ENCODE results near the gene AUH. TPM values are rescaled to one million over a fixed set of nuclear protein-coding genes. Genes with fewer than 3 reads are reported as not detected.

The AUH gene
- total and polyA plus RNA-seq, 2 donors (not counting 1 experiment from before 2014, with no cell fraction given), result 11.3 to 55.5 TPM

GRCh38 chr9:91212596-91213243, 149.0 kb downstream of the AUH start:
- Histone ChIP-seq H3K9ac (ENCODE audit: insufficient read depth, low read length) (no peak overlapping the region), H3K27ac (ENCODE audit: insufficient read depth, low read length) (no peak overlapping the region), H3K36me3 (ENCODE audit: control insufficient read depth, insufficient read depth, low read length) (no peaks in the 10 kb centered on the region), H3K27me3 (ENCODE audit: control insufficient read depth, insufficient read depth, low read length) (no peaks in the 10 kb centered on the region), H3K79me2 (ENCODE audit: control insufficient read depth, insufficient read depth, low read length) (no peaks in the 10 kb centered on the region), H4K20me1 (ENCODE audit: control insufficient read depth, extremely low read depth, insufficient read depth, low read length) (no peaks in the 10 kb centered on the region), H3K4me3 (replicated peaks in 1 of 4; ENCODE audit: control extremely low read depth in 1 of 4, insufficient read depth in 1 of 4, low read depth in 3 of 4, low read length in 4 of 4) (no peak overlapping the region), H3K4me1 (ENCODE audit: control insufficient read depth, extremely low read depth, insufficient read depth, low read length) (peaks cover 4% of the 10 kb centered on the region), H2AFZ (ENCODE audit: low read length) (no peak overlapping the region), H3K4me2 (ENCODE audit: extremely low read depth, insufficient read depth, low read length) (no peak overlapping the region), H3K9me3 (ENCODE audit: control insufficient read depth, insufficient read depth, low read depth, low read length) (no peaks in the 10 kb centered on the region)
- no peak for DNase-seq (ENCODE audit: low read depth in 2 of 2)
- no peak for TF ChIP-seq EZH2 (IDR thresholded peaks at IDR 0.05; ENCODE audit: low read length, missing control alignments)
- TF ChIP-seq, protein P1, sequence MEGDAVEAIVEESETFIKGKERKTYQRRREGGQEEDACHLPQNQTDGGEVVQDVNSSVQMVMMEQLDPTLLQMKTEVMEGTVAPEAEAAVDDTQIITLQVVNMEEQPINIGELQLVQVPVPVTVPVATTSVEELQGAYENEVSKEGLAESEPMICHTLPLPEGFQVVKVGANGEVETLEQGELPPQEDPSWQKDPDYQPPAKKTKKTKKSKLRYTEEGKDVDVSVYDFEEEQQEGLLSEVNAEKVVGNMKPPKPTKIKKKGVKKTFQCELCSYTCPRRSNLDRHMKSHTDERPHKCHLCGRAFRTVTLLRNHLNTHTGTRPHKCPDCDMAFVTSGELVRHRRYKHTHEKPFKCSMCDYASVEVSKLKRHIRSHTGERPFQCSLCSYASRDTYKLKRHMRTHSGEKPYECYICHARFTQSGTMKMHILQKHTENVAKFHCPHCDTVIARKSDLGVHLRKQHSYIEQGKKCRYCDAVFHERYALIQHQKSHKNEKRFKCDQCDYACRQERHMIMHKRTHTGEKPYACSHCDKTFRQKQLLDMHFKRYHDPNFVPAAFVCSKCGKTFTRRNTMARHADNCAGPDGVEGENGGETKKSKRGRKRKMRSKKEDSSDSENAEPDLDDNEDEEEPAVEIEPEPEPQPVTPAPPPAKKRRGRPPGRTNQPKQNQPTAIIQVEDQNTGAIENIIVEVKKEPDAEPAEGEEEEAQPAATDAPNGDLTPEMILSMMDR (conservative IDR thresholded peaks at IDR 0.05 in 1 of 2, IDR thresholded peaks at IDR 0.05 in 1 of 2; ENCODE audit: low read depth in 1 of 2, low read length in 2 of 2), result no peak

GRCh38 chr9:91211919-91212318, 149.8 kb downstream of the AUH start:
- TF ChIP-seq EZH2 (IDR thresholded peaks at IDR 0.05; ENCODE audit: low read length, missing control alignments), result no peak
- TF ChIP-seq, protein P1 (conservative IDR thresholded peaks at IDR 0.05 in 1 of 2, IDR thresholded peaks at IDR 0.05 in 1 of 2; ENCODE audit: low read depth in 1 of 2, low read length in 2 of 2), result no peak

GRCh38 chr9:91211414-91211813, 150.3 kb downstream of the AUH start:
- Histone ChIP-seq H3K4me2 (ENCODE audit: extremely low read depth, insufficient read depth, low read length) (no peak overlapping the region), H3K4me1 (ENCODE audit: control insufficient read depth, extremely low read depth, insufficient read depth, low read length) (peaks cover 6% of the 10 kb centered on the region), H2AFZ (ENCODE audit: low read length) (no peak overlapping the region), H3K4me3 (replicated peaks in 1 of 4; ENCODE audit: control extremely low read depth in 1 of 4, insufficient read depth in 1 of 4, low read depth in 3 of 4, low read length in 4 of 4) (no peak overlapping the region), H4K20me1 (ENCODE audit: control insufficient read depth, extremely low read depth, insufficient read depth, low read length) (no peaks in the 10 kb centered on the region), H3K27ac (ENCODE audit: insufficient read depth, low read length) (no peak overlapping the region), H3K9ac (ENCODE audit: insufficient read depth, low read length) (no peak overlapping the region), H3K36me3 (ENCODE audit: control insufficient read depth, insufficient read depth, low read length) (no peaks in the 10 kb centered on the region), H3K79me2 (ENCODE audit: control insufficient read depth, insufficient read depth, low read length) (no peaks in the 10 kb centered on the region), H3K9me3 (ENCODE audit: control insufficient read depth, insufficient read depth, low read depth, low read length) (no peaks in the 10 kb centered on the region), H3K27me3 (ENCODE audit: control insufficient read depth, insufficient read depth, low read length) (no peaks in the 10 kb centered on the region)
- no peak for DNase-seq (ENCODE audit: low read depth in 2 of 2)
- TF ChIP-seq EZH2 (IDR thresholded peaks at IDR 0.05; ENCODE audit: low read length, missing control alignments), result no peak
- TF ChIP-seq, protein P1 (conservative IDR thresholded peaks at IDR 0.05 in 1 of 2, IDR thresholded peaks at IDR 0.05 in 1 of 2; ENCODE audit: low read depth in 1 of 2, low read length in 2 of 2), result no peak

More at GRCh38 chr9:91211919-91212318, 149.8 kb downstream of the AUH start:
- no peaks in the 10 kb centered on the region for H3K27me3 ChIP-seq (ENCODE audit: control insufficient read depth, insufficient read depth, low read length)
- no peak overlapping the region for H3K27ac ChIP-seq (ENCODE audit: insufficient read depth, low read length)
- H2AFZ ChIP-seq (ENCODE audit: low read length), result no peak overlapping the region
- H3K79me2 ChIP-seq (ENCODE audit: control insufficient read depth, insufficient read depth, low read length), result no peaks in the 10 kb centered on the region
- no peaks in the 10 kb centered on the region for H3K36me3 ChIP-seq (ENCODE audit: control insufficient read depth, insufficient read depth, low read length)
- H3K9ac ChIP-seq (ENCODE audit: insufficient read depth, low read length), result no peak overlapping the region
- no peaks in the 10 kb centered on the region for H3K9me3 ChIP-seq (ENCODE audit: control insufficient read depth, insufficient read depth, low read depth, low read length)
- no peak for DNase-seq (ENCODE audit: low read depth in 2 of 2)
- H3K4me2 ChIP-seq (ENCODE audit: extremely low read depth, insufficient read depth, low read length), result peak overlapping the region; percentile 55
- peaks cover 6% of the 10 kb centered on the region for H3K4me1 ChIP-seq (ENCODE audit: control insufficient read depth, extremely low read depth, insufficient read depth, low read length)
- H4K20me1 ChIP-seq (ENCODE audit: control insufficient read depth, extremely low read depth, insufficient read depth, low read length), result no peaks in the 10 kb centered on the region
- no peak overlapping the region for H3K4me3 ChIP-seq (replicated peaks in 1 of 4; ENCODE audit: control extremely low read depth in 1 of 4, insufficient read depth in 1 of 4, low read depth in 3 of 4, low read length in 4 of 4)

All from fibroblast of lung (primary cell).